HG02943 (cell line): ENCODE data around the gene KLC4.
"Not testable (repeated sequence)": the region's sequence is repeated elsewhere in the genome, so short reads cannot be mapped to it uniquely, and the experiment has no call there.

Experiments used
- ATAC-seq: cut with Tn5 transposase; IDR thresholded peaks from one replicate; pipeline ENCODE4 v1.9.1; 2021; ENCODE audit warnings: mild to moderate bottlenecking, low read depth, moderate library complexity; ENCODE audit not compliant: unreplicated experiment

KLC4 gene

GRCh38 chr6:43035495-43036194 lies 23.8 kb upstream of the KLC4 start:
- ATAC-seq: no peak

DNA sequence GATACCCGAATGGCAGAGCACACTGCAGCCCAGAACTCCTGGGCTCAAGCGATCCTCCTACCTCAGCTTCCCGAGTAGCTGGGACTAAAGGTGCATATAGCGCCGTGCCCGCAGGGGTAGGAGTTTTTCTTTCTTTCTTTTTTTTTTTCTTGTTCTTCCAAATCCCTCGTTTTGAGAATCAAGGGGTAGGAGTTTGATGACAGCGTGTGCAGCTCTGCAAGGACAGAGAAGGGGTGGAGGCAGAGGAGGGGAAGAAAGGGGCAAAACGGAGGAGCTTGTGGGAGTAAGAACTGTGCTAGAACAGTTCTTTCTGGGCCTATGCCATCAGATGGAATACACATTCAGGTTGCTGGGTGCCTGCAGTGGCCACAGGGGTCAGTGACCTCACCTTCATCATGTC lies 22.7 kb upstream of the KLC4 start:
- ATAC-seq: no peak

DNA sequence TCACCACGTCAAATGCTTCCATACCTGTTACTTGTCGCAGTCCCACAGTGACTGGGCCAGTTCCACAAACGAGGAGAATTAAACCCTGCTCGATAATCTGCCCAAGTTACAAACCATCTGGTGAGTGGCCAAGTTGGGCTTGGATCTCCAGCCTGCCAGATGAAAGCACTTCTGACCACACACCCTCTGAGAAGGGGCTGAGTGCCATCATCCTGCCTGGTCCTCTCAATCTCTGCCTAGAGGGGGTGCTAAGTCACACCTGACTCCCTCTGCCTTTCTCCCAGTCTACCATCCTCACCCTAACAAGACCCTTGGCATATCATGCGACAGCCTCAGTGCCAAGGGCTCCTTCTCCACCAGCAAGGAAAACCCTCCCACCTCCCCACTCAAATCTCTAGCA lies 22.2 kb upstream of the KLC4 start:
- ATAC-seq: no peak

DNA sequence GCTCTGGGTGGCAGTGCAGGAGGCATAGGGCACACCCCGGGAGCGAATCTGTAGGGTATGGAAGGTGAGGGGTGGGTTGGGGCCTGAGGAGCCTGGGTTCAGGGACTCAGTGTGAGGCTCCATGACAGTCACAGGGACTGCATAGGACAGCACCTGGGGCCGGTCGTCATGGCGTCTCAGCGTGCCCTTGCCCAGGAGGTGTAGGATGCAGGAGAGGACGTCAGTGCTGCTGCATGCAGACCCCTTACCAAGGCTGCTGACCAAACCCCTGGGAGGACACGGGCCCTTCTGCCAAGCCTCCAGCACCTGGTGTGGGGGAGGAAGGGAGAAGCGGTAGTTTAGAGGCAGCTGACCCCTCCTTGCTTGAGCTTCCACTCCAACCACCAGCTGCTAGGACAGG lies 21.7 kb upstream of the KLC4 start:
- ATAC-seq: no peak

DNA sequence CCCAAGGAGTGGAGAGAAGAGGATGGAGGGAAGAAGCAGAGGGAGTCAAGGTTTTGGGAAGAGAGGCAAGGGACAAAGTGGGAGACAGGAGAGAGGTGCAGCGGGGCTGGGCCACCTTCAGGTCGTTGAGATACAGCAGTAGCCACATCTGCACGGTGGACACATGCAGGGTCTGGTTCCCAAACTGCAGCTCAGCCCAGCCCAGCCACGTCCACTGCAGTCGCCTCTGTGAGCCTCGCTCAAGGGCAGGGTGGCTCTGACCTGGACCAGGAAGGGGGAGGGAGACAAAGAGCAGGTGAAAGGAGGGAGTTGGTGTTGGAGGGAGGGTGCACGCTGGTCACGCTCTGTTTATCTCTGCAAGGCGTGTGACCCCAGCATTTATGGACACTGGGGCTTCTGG lies 20.7 kb upstream of the KLC4 start:
- ATAC-seq: no peak

- no peak for ATAC-seq
These were observed 18.7 kb upstream of the KLC4 start for GRCh38 chr6:43040542-43041257.

GRCh38 chr6:43041475-43041874 lies 18.0 kb upstream of the KLC4 start:
- ATAC-seq: not testable (repeated sequence)

GRCh38 chr6:43043310-43043709 lies 16.1 kb upstream of the KLC4 start:
- no peak for ATAC-seq

DNA sequence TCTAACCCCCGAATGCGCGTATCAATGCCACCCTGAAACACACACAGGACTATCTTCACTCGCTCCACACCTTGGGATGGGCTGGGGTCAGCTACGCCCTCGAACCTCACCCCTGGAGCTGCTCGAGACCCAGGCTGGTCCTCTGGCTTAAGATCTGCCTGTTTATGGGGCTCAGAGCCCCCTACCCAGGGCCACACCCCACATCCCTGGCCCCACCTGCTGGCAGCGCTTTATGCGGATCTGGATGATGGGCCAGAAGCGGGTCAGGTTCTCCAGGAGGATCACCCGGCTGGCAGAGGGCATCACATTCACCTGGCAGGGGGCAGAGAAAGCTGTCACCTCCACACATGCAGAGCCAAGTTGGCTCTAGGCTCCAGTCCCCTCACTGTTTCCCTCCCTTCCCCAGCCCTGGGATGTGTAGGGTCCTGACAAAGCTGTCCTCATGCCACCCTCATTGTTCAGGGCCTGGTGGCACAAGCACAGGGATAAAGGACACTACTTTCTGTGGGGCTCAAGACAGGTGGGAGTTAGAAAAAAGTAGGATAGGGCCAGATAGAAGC lies 14.0 kb upstream of the KLC4 start:
- no peak for ATAC-seq

DNA sequence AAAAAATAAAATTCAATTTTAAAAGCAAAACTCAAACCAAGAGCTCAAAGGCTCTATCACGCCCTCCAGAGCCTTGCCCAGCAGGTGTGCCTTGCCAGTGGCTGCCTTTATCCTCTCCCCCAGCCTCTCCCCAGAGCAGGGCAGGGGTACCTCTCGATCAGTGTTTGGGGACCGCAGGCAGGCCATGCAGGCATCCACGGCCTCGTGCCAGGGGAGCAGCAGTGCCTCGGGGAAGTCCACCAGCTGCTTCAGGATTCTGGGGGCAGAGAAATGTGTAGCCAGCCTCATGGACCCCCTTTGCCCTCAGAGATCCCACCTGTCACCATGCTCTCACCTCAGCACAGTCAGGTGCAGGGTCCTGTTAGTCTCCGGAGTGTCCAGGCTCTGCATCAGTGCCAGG lies 11.4 kb upstream of the KLC4 start:
- no peak for ATAC-seq

GRCh38 chr6:43050981-43051380 lies 8.4 kb upstream of the KLC4 start:
- no peak for ATAC-seq

GRCh38 chr6:43052225-43052841 lies 7.1 kb upstream of the KLC4 start:
- ATAC-seq: no peak

- ATAC-seq: peak; percentile 15
These were observed 6.4 kb upstream of the KLC4 start for GRCh38 chr6:43052842-43053544.

DNA sequence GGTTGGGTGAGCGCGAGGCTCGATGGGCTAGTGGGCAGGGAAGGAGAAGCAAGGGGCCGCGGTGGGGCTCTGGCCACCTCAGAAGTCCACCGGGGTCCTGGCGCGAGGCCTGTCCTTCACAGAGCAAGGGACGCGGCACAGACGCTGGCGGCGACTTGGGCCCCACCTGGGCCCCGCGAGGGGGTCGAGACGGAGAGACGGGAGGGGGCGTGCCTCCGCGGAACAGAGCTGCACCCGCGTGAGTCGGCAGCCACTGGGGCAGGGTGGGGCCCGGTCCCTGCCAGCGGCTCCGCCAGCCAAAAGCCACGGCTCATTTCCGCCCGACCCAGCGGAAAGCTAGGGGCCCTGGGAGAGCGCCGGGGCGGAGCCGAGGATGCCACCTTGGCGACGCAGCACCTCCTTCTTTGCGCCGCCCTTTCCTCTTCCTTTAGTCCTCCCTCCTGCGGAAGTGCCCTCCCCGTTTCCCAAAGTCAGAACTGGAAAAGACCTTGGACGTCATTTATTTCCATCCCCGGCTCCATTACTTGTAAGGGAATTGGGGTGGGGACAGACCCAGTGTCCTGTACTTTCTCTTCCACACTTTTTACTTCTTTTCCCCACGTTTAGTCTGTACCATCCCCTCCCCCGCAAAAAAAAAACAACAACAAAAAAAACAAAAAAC lies 5.8 kb upstream of the KLC4 start, which contains the start of gene CUL7:
CUL7 (minus strand) TSS at position 307 of the 661 bp plus-strand sequence. CDS start 1,063 bp downstream, outside the sequence.
- peak; percentile 56 for ATAC-seq

DNA sequence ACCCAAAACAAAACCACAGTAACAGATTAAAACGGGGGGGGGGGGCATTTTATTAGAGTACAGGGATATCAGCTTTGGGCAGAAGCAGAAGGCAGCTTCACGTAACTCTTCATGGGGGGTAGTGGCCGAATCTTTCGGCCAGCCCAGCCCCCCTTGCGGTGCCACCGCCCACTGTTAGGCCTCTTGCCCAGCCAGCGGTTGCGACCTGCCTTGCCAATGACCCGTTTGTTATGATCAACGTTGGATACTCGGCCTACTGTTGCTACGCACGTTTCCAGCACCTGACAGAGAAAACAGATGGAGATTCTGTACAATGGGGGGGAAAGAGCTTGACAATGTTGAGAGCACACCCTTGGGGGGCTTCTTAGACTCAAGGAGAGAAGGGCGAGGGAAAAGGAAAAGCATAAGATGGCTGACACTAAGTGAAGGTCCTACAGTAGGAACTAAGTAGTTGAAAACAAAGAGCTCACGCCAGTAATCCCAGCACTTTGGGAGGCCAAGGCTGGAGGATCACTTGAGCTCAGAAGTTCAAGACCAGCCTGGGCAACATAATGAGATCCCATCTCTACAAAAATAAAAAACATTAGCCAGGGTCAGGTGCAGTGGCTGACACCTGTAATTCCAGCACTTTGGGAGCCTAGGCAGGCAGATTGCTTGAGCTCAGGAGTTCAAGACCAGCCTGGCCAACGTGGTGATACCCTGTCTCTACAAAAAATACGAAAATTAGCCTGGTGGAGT lies 5.1 kb upstream of the KLC4 start:
- ATAC-seq: no peak

- ATAC-seq: no peak
These were observed 3.5 kb upstream of the KLC4 start for GRCh38 chr6:43055966-43056365.

DNA sequence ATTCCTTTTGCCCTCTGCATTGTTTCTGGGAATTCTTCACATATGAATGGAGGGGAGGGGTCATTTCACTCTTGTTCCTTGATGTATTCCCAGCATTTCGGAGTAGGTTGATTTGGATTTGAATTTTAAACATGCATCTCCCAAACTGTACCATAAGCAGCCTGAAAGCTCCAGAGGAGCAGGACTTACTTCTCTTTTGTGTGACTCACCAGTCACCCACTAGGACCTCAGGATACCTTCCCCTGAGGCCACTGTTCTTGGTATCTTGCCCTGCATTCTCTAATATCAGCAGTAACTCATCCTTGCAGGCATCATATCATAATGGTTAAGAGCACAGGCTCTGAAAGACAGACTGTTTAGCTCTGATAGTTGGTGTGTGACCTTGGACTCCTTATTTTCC lies 900 bp upstream of the KLC4 start:
- no peak for ATAC-seq

- peak; percentile 9 for ATAC-seq
These were observed 763 bp downstream of the KLC4 start for GRCh38 chr6:43060034-43060754.
